ENCODE results near the gene ZNF331.

GRCh38 chr19:53520163-53520546, 17.8 kb upstream of the ZNF331 start:
- TF ChIP-seq CTCF (IDR thresholded peaks at IDR 0.05) = no peak
- TF ChIP-seq POLR2A (IDR thresholded peaks at IDR 0.05) = no peak

Data from lower leg skin (tissue), 3 donors.